Esophagus (tissue), 2 donors: Measurements from ENCODE around the gene NANOGP8. TPM values are rescaled to one million over a fixed set of nuclear protein-coding genes. Genes with fewer than 3 reads are reported as not detected.

Experiments
- H3K27ac ChIP-seq, 2 donors: one replicate each; pipeline ENCODE4 v1.5.1; 2013; ENCODE audit warnings: low read depth in 2 of 2, mild to moderate bottlenecking in 2 of 2, inconsistent platforms in 1 of 2, low read length in 1 of 2, moderate library complexity in 1 of 2
- H3K27me3 ChIP-seq, 2 donors: one replicate each; pipeline ENCODE4 v1.6.1; 2013; ENCODE audit warnings: low read length in 2 of 2, control low read depth in 1 of 2, mild to moderate bottlenecking in 1 of 2; ENCODE audit not compliant: insufficient read depth in 2 of 2, control insufficient read depth in 1 of 2
- H3K36me3 ChIP-seq, 2 donors: one replicate each; pipeline ENCODE4 v1.6.1; 2013; ENCODE audit warnings: low read length in 1 of 2; ENCODE audit not compliant: control insufficient read depth in 2 of 2, insufficient read depth in 2 of 2
- H3K4me1 ChIP-seq, 2 donors: one replicate each; pipeline ENCODE4 v1.6.1; 2013; ENCODE audit warnings: low read length in 1 of 2; ENCODE audit not compliant: control insufficient read depth in 2 of 2, insufficient read depth in 2 of 2
- H3K4me3 ChIP-seq, 2 donors: one replicate each; pipeline ENCODE4 v1.5.1; 2013; ENCODE audit warnings: low read length in 2 of 2, mild to moderate bottlenecking in 2 of 2, low read depth in 1 of 2, moderate library complexity in 1 of 2
- H3K9me3 ChIP-seq, 2 donors: one replicate each; pipeline ENCODE4 v1.6.1; 2013; ENCODE audit warnings: mild to moderate bottlenecking in 2 of 2, low read depth in 1 of 2, low read length in 1 of 2, moderate library complexity in 1 of 2; ENCODE audit not compliant: control insufficient read depth in 2 of 2, insufficient read depth in 1 of 2
- WGBS, 2 donors: extraction: QIAGEN DNeasy Blood & Tissue Kit; methylation state at CpG; one replicate each; pipeline ENCODE4 v1.1.7; 2013; 5-methylcytosine and 5-hydroxymethylcytosine counted together
- polyA plus RNA-seq, 2 donors: library from polyadenylated mRNA; stranded (reverse); fragments of 200-250 nt; gene quantifications; one replicate each; pipeline ENCODE4 v1.2.3, GENCODE V29; 2013
- donor health status: healthy with polysubstance abuse.
- donor health status: Bipolar disorder and iron deficiency.

Gene NANOGP8
- polyA plus RNA-seq, 2 donors, result 0.16 TPM; not detected in 1

DNA sequence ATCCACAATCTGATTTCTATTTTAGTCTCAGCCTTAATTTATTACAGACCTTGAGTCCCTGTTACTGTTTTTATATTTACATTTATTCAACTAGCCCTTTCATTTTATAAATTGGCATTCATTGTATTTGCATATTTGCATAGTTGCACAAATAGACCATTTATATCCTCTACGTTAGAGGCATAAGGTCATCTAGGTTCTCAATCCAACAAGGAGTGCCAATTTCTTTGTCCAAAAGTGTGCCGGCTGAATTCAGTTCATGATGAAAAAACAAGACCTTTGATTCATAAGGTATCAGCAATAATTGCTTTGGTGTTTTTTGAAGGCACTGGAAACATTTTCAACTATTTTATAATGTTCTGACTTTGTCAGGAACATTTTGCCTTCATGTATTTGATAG lies 33.9 kb upstream of the NANOGP8 start:
- H3K36me3 ChIP-seq, result no peaks in the 10 kb centered on the region

DNA sequence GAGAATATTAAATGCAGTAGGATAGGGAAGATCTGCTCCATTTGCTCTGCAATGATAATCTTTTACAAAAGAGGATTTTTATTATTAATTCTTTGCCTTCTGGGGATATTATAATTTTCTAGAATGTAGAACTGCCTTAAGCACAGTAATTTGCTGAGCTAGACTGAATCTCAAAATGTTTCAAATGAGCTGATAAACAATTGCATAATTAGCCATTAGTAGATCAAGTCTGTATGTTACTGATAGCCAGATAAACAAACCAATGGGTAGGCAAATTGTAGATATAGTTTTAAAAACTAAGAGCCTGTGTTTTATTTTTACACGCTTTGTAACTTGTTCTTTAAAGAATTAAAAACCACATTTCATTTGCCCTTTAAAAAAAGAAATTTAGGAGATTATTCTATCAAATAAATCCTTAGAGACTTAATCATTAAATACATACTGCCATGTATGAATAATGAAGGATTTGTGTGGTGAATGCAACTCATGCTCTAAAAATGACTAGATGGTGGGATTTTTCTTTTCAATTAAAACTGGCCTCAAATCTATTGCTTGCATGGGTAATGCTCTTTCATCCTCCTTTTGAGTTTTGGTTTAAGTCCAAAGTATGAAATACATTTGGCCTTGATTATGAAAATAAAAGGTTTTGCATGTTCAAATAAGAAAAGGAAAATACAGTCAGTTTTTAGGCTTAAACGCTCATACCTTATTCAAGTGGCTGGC lies 32.6 kb upstream of the NANOGP8 start:
- Histone ChIP-seq H3K9me3 (no peaks in the 10 kb centered on the region), H3K4me1 (no peaks in the 10 kb centered on the region), H3K4me3 (no peak overlapping the region), H3K27ac (no peak overlapping the region), H3K27me3 (no peaks in the 10 kb centered on the region), H3K36me3 (no peaks in the 10 kb centered on the region)
- WGBS, 2 donors, result 44 to 60% methylated on average over 2 of the region's 2 CpGs

More for the DNA sequence above, 33.9 kb upstream of the NANOGP8 start:
- Histone ChIP-seq H3K27me3 (no peaks in the 10 kb centered on the region), H3K4me1 (no peaks in the 10 kb centered on the region), H3K4me3 (no peak overlapping the region), H3K27ac (no peak overlapping the region), H3K9me3 (no peaks in the 10 kb centered on the region)
- 33 to 49% methylated on average over 2 of the region's 2 CpGs for WGBS, 2 donors

DNA sequence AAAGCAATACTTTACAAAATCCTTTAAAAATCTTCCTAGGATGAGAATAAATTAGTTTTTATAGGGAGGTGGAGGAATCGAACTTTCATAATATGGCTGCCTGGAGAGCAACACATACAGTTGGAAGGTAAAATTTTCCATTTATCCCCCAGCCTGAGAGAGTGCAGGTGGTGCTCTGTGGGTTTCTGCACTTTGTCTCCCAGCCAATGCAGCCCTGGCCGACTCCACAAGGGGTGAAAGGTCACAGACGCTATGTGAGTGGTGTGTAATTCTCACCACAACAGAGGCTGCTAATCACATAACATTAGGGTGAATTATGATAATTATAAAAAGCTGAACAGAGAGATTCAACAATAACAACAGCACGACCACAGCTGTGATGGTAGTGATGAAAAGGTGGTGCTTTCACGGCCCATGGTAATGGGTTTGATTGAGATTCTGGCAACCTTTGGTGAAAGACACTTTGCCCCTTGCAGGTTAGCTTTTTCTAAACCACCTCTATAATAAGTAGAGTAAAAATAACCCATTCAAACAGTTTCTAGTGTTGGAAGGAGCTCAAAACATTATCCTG lies 30.1 kb upstream of the NANOGP8 start:
- Histone ChIP-seq H3K27ac (no peak overlapping the region), H3K9me3 (no peaks in the 10 kb centered on the region), H3K4me1 (no peaks in the 10 kb centered on the region), H3K27me3 (no peaks in the 10 kb centered on the region), H3K4me3 (no peak overlapping the region), H3K36me3 (no peaks in the 10 kb centered on the region)
- WGBS, 2 donors, result 45 to 46% methylated on average over 5 of the region's 5 CpGs

DNA sequence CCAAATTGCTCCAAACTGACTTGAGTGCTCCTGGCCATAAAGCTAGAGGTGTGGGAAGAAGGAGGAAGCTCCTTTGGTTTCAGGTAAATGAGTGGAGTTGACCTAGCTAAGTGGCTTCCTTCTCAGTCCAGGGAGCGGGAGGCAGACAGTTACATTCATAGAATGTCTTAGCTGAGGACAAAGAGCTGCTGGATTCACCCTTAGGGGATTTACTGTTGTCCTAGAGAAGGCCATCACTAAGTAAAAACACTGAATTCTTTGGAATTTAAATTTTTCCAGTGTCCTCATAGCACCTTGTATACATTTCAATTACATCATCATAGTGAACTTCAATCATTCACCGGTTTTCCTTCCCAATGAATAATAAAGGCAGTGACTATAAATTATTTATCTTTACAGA lies 27.3 kb upstream of the NANOGP8 start:
- WGBS, 2 donors, result 96 to 97% methylated on average over 2 of the region's 2 CpGs
- no peaks in the 10 kb centered on the region for H3K36me3 ChIP-seq
- H3K9me3 ChIP-seq, result no peaks in the 10 kb centered on the region
- no peak overlapping the region for H3K27ac ChIP-seq
- H3K4me3 ChIP-seq, result no peak overlapping the region
- H3K4me1 ChIP-seq, result no peaks in the 10 kb centered on the region
- H3K27me3 ChIP-seq, result no peaks in the 10 kb centered on the region

DNA sequence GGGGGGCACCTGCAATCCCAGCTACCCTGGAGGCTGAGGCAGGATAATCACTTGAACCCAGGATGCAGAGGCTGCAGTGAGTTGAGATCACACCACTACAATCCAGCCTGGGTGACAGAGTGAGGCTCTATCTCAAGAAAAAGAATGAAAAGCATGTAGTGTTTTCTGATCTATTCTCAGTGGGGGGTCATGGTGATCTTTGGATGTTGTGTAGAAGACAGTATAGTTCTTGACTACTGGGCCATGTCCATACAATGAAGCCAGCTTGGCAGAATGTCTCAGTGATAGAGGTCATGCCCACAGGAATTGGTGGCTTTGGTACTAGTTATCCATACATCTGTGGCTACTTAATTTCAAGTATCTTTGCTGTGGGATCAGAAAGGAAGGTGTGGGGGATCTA lies 26.8 kb upstream of the NANOGP8 start:
- Histone ChIP-seq H3K27ac (no peak overlapping the region), H3K4me1 (no peaks in the 10 kb centered on the region), H3K9me3 (no peaks in the 10 kb centered on the region), H3K27me3 (no peaks in the 10 kb centered on the region), H3K4me3 (no peak overlapping the region), H3K36me3 (no peaks in the 10 kb centered on the region)

DNA sequence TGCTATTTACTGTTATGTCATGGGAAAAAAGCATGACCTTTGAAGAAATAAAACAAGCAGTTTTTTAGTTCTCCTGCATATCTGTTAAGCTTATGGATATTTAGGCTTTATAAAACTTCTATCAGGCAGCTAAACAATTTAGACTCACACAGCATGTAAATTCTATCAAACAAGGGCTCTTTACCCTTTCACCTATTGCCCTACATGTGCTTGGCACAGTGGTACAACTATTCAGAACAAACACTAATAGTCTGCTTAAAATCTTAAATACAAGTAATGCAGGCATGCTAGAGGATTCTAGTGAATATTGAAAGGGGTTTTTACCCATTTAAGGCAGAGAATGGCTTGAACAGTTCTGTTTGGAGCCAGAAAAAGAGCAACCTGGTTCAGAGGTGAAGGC lies 23.4 kb upstream of the NANOGP8 start:
- H3K9me3 ChIP-seq, result no peaks in the 10 kb centered on the region
- H3K4me3 ChIP-seq, result no peak overlapping the region
- no peaks in the 10 kb centered on the region for H3K27me3 ChIP-seq
- H3K36me3 ChIP-seq, result no peaks in the 10 kb centered on the region
- no peak overlapping the region for H3K27ac ChIP-seq
- H3K4me1 ChIP-seq, result no peaks in the 10 kb centered on the region

DNA sequence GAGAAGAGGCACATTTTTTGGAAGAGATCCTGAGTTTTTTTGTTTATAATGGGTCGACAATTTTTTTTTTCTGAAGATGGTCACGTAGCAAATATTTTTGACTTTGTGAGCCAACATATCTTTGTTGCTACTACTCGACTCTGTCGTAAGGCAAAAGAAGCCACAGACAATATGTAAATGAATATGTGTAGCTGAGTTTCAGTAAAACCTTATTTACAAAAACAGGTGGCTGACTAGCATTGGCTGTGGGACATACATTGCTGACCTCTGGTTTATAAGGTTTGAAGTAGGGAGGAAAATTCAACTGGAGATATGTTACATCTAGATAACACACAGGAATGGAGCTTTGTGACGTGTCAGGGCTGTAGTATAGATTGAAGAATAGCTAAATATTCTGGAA lies 22.5 kb upstream of the NANOGP8 start:
- no peaks in the 10 kb centered on the region for H3K9me3 ChIP-seq
- H3K4me3 ChIP-seq, result no peak overlapping the region
- H3K4me1 ChIP-seq, result no peaks in the 10 kb centered on the region
- no peak overlapping the region for H3K27ac ChIP-seq
- H3K27me3 ChIP-seq, result no peaks in the 10 kb centered on the region
- 84 to 88% methylated on average over 5 of the region's 5 CpGs for WGBS, 2 donors
- H3K36me3 ChIP-seq, result no peaks in the 10 kb centered on the region

DNA sequence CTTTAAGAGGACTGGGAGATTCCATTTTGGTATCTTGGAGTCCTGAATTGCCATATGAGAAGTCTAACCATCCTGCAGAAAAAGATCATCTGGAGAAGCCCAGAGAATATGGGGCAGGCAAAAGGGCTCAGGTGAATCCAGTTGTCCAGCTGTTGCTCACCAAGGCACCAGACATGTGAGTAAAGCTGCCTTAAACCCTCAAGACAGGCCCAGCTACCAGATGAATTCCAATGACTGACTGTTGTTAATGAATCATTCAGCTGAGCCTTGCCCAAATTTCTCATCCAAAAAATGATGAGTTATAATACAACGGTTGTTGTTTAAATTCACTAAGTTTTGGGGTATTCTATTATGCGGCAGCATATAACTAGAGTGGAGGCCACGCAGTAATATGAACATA lies 22.0 kb upstream of the NANOGP8 start:
- no peaks in the 10 kb centered on the region for H3K27me3 ChIP-seq
- H3K4me1 ChIP-seq, result no peaks in the 10 kb centered on the region
- no peaks in the 10 kb centered on the region for H3K36me3 ChIP-seq
- no peak overlapping the region for H3K27ac ChIP-seq
- no peak overlapping the region for H3K4me3 ChIP-seq
- WGBS, 2 donors, result 90% methylated on average over 3 of the region's 3 CpGs
- H3K9me3 ChIP-seq, result no peaks in the 10 kb centered on the region

DNA sequence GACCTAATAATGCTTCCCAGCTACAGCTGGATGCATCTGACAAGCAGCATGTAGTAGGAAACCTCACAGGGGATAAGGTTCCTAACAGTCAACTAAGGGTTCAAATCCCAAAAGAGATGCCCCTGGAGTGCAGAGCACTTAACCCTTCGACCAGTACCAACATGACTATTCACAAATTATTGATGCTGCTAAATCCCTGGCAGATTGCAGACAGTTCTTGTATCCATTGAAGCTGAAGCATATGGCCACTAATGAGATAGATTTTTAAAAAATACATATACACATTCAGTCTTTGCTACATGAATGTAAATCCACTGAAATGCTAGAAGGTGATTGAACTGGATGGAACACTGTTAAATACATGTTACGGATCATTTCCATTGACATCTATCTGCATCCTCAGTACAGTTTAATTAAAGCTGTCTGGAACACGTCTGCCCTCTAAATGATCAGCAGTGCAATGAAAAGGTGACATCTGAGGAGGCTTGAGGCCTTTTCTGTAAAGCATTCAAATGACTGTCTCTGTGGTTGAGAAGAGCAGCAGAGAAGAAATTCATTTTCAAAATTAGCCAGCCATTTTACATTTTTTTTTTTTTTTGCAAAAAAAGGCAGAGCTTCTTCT lies 19.5 kb upstream of the NANOGP8 start:
- no peaks in the 10 kb centered on the region for H3K27me3 ChIP-seq
- H3K27ac ChIP-seq, result no peak overlapping the region
- H3K4me1 ChIP-seq, result no peaks in the 10 kb centered on the region
- no peaks in the 10 kb centered on the region for H3K9me3 ChIP-seq
- WGBS, 2 donors, result 80 to 87% methylated on average over 3 of the region's 3 CpGs
- no peaks in the 10 kb centered on the region for H3K36me3 ChIP-seq
- no peak overlapping the region for H3K4me3 ChIP-seq

DNA sequence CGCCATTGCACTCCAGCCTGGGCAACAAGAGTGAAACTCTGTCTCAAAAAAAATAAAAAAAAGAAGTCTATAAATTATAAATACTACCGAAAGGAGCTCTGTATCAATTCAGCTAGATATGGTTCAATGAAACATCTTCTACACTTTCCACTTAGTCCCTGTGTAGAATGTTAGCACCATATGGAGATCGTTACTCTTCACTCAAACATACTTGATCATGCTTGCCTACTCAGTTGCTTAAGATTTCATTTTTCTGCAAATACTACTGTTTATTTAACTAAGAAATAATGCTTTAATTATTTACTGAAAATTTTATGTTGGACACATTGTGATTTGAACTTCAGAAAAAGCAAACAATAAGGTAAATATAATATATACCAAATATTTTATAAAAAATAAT lies 17.1 kb upstream of the NANOGP8 start:
- H3K4me3 ChIP-seq, result no peak overlapping the region
- H3K4me1 ChIP-seq, result no peaks in the 10 kb centered on the region
- H3K27me3 ChIP-seq, result no peaks in the 10 kb centered on the region
- H3K27ac ChIP-seq, result no peak overlapping the region
- H3K9me3 ChIP-seq, result no peaks in the 10 kb centered on the region
- H3K36me3 ChIP-seq, result no peaks in the 10 kb centered on the region
- 87 to 91% methylated on average over 3 of the region's 3 CpGs for WGBS, 2 donors
